ENCODE measurements around the gene HNRNPA1L2.

- no peak for TF ChIP-seq POLR2A (IDR thresholded peaks at IDR 0.05; ENCODE audit: low read depth, low read length)
- TF ChIP-seq TAF1 (IDR thresholded peaks at IDR 0.05; ENCODE audit: borderline replicate concordance, low read depth, low read length) = no peak
Measured at GRCh38 chr13:52686376-52686775, 44.1 kb downstream of the HNRNPA1L2 start.

All from GM12892 (cell line).